GM21717 (cell line): ENCODE measurements around the gene ID2.
A peak's percentile ranks its signal among the peaks of the same experiment; 100 is the strongest.

ENCODE experiments used
- ATAC-seq: cut with Tn5 transposase; IDR thresholded peaks from one replicate; pipeline ENCODE4 v1.9.1; 2021; ENCODE audit warnings: mild to moderate bottlenecking, moderate library complexity; ENCODE audit not compliant: unreplicated experiment

ID2 gene

GRCh38 chr2:8681786-8682692, at the start of gene ID2:
Gene ID2 (plus strand): TSS chr2:8682056. CDS start chr2:8682166, 110 bp downstream.
- peak; percentile 70 for ATAC-seq

- ATAC-seq: no peak
Measured at GRCh38 chr2:8632755-8633154, 49.1 kb upstream of the ID2 start.

GRCh38 chr2:8633186-8633734, 48.6 kb upstream of the ID2 start:
- no peak for ATAC-seq

- no peak for ATAC-seq
Measured at GRCh38 chr2:8633735-8634313, 48.0 kb upstream of the ID2 start.

- no peak for ATAC-seq
Measured at GRCh38 chr2:8634466-8635172, 47.2 kb upstream of the ID2 start.

GRCh38 chr2:8636041-8636491, 45.8 kb upstream of the ID2 start:
- ATAC-seq: no peak

GRCh38 chr2:8636721-8637636, 44.9 kb upstream of the ID2 start:
- ATAC-seq: no peak

- ATAC-seq: no peak
Measured at GRCh38 chr2:8638327-8638726, 43.5 kb upstream of the ID2 start.

GRCh38 chr2:8639122-8639635, 42.7 kb upstream of the ID2 start:
- no peak for ATAC-seq

GRCh38 chr2:8640498-8640897, 41.4 kb upstream of the ID2 start:
- ATAC-seq: no peak

- no peak for ATAC-seq
Measured at GRCh38 chr2:8641301-8641965, 40.4 kb upstream of the ID2 start.

- no peak for ATAC-seq
Measured at GRCh38 chr2:8642366-8643068, 39.3 kb upstream of the ID2 start.

- no peak for ATAC-seq
Measured at GRCh38 chr2:8643250-8643995, 38.4 kb upstream of the ID2 start.

- ATAC-seq: no peak
Measured at GRCh38 chr2:8643996-8644356, 37.9 kb upstream of the ID2 start.

- no peak for ATAC-seq
Measured at GRCh38 chr2:8644605-8645175, 37.2 kb upstream of the ID2 start.

GRCh38 chr2:8645176-8645831, 36.6 kb upstream of the ID2 start:
- ATAC-seq: no peak

GRCh38 chr2:8646731-8647461, 35.0 kb upstream of the ID2 start:
- no peak for ATAC-seq
